Suppressor macrophage (primary cell): Measurements from ENCODE around the gene HTR3D.
"Not testable (repeated sequence)": the region's sequence is repeated elsewhere in the genome, so short reads cannot be mapped to it uniquely, and the experiment has no call there.

Experiments
- DNase-seq, 4 experiments: peaks; one replicate each; pipeline ENCODE4 v3.0.0-alpha.2; 2020 to 2022

Gene HTR3D

GRCh38 chr3:184071142-184071541 lies 39.6 kb downstream of the HTR3D start:
- not testable (repeated sequence) for DNase-seq

- DNase-seq, result no peak
Measured at GRCh38 chr3:184073621-184074020, 42.1 kb downstream of the HTR3D start.

- no peak for DNase-seq
Measured at GRCh38 chr3:184075901-184076300, 44.4 kb downstream of the HTR3D start.

- no peak for DNase-seq
Measured at GRCh38 chr3:184077881-184078280, 46.3 kb downstream of the HTR3D start.

- no peak for DNase-seq
Measured at GRCh38 chr3:184078851-184079250, 47.3 kb downstream of the HTR3D start.

- DNase-seq, result no peak
Measured at GRCh38 chr3:184081116-184081830, 49.7 kb downstream of the HTR3D start.

GRCh38 chr3:184082034-184082433 lies 50.5 kb downstream of the HTR3D start:
- DNase-seq, result no peak

GRCh38 chr3:184082465-184082864 lies 50.9 kb downstream of the HTR3D start:
- DNase-seq, result no peak

- DNase-seq, result peak in 3 of 4 experiments; percentile 14 to 28 (median 15)
Measured at GRCh38 chr3:184085389-184085852, 53.9 kb downstream of the HTR3D start.
